CD14-positive monocyte (primary cell): ENCODE results near the gene WDTC1. TPM values are rescaled to one million over a fixed set of nuclear protein-coding genes. Genes with fewer than 3 reads are reported as not detected.

Source experiments
- DNase-seq, 3 donors: peaks; one replicate each; pipeline ENCODE4 v3.0.0-alpha.2; 2011 to 2022
- H2AFZ ChIP-seq: 2 replicates; pipeline ENCODE4 v1.6.0; 2012; ENCODE audit warnings: mild to moderate bottlenecking, low read depth, low read length, inconsistent platforms; ENCODE audit not compliant: insufficient read depth, poor library complexity, severe bottlenecking
- H3K27ac ChIP-seq, 2 donors: 1 replicate in 1 of 2; 2 replicates in 1 of 2; pipeline ENCODE4 v1.5.1; 2012 to 2013; ENCODE audit warnings: low read length in 2 of 2, control low read depth in 1 of 2, inconsistent platforms in 1 of 2, low read depth in 1 of 2, mild to moderate bottlenecking in 1 of 2
- H3K27me3 ChIP-seq, 2 donors: one replicate each; pipeline versions ENCODE4 v1.6.0 to v1.6.1; 2011 to 2013; ENCODE audit warnings: low read length in 2 of 2; ENCODE audit not compliant: control insufficient read depth in 2 of 2, insufficient read depth in 2 of 2
- H3K36me3 ChIP-seq, 2 donors: replicated peaks in 1 of 2; 1 replicate in 1 of 2; 2 replicates in 1 of 2; pipeline versions ENCODE4 v1.5.1 to v1.6.1; 2012 to 2013; ENCODE audit warnings: low read length in 2 of 2, control low read depth in 1 of 2, inconsistent platforms in 1 of 2, mild to moderate bottlenecking in 1 of 2; ENCODE audit not compliant: insufficient read depth in 2 of 2, control insufficient read depth in 1 of 2
- H3K4me1 ChIP-seq, 2 donors: 1 replicate in 1 of 2; 2 replicates in 1 of 2; pipeline versions ENCODE4 v1.5.1 to v1.6.1; 2012 to 2013; ENCODE audit warnings: low read length in 2 of 2, control low read depth in 1 of 2, inconsistent platforms in 1 of 2, mild to moderate bottlenecking in 1 of 2, moderate library complexity in 1 of 2; ENCODE audit not compliant: insufficient read depth in 2 of 2, control insufficient read depth in 1 of 2
- H3K4me2 ChIP-seq: replicated peaks from 2 replicates; pipeline ENCODE3; 2012; ENCODE audit warnings: low read length, moderate library complexity, mild to moderate bottlenecking; ENCODE audit not compliant: poor library complexity, severe bottlenecking; ENCODE audit errors: extremely low read depth
- H3K4me3 ChIP-seq, 3 experiments: fragments of 200-600 bp in 1 of 3; sonication (generic) in 1 of 3; replicated peaks in 1 of 3; 1 replicate in 2 of 3; 2 replicates in 1 of 3; pipeline ENCODE4 v1.5.1; 2011 to 2013; ENCODE audit warnings: low read length in 3 of 3, mild to moderate bottlenecking in 3 of 3, control low read depth in 2 of 3, low read depth in 2 of 3, inconsistent platforms in 1 of 3, moderate library complexity in 1 of 3
- H3K79me2 ChIP-seq: 2 replicates; pipeline ENCODE4 v1.6.0; 2012; ENCODE audit warnings: mild to moderate bottlenecking, control low read depth, inconsistent platforms, low read length, moderate library complexity; ENCODE audit not compliant: insufficient read depth
- H3K9ac ChIP-seq: 2 replicates; pipeline ENCODE4 v1.6.0; 2017; ENCODE audit warnings: low read length, mild to moderate bottlenecking; ENCODE audit not compliant: insufficient read depth, poor library complexity, severe bottlenecking
- H3K9me3 ChIP-seq, 2 donors: replicated peaks in 1 of 2; 1 replicate in 1 of 2; 2 replicates in 1 of 2; pipeline versions ENCODE4 v1.5.1 to v1.6.1; 2012 to 2013; ENCODE audit warnings: low read length in 2 of 2, control low read depth in 1 of 2; ENCODE audit not compliant: control insufficient read depth in 1 of 2, insufficient read depth in 1 of 2
- H4K20me1 ChIP-seq: 2 replicates; pipeline ENCODE4 v1.6.0; 2012; ENCODE audit warnings: mild to moderate bottlenecking, low read length, control low read depth, moderate library complexity; ENCODE audit not compliant: insufficient read depth
- H3K27ac Mint-ChIP-seq, 7 donors: one replicate each; pipeline ENCODE4 v1.8.0; 2020; ENCODE audit warnings: mild to moderate bottlenecking in 7 of 7, mixed read lengths in 7 of 7, moderate library complexity in 6 of 7, inconsistent platforms in 2 of 7
- H3K27me3 Mint-ChIP-seq, 3 donors: one replicate each; pipeline ENCODE4 v1.8.0; 2021 to 2022; ENCODE audit warnings: low read depth in 3 of 3, mild to moderate bottlenecking in 3 of 3, mixed read lengths in 3 of 3, moderate library complexity in 3 of 3, inconsistent platforms in 1 of 3
- H3K36me3 Mint-ChIP-seq, 2 donors: one replicate each; pipeline ENCODE4 v1.8.0; 2020; ENCODE audit warnings: mixed read lengths in 2 of 2, inconsistent platforms in 1 of 2, mild to moderate bottlenecking in 1 of 2
- H3K4me1 Mint-ChIP-seq: one replicate; pipeline ENCODE4 v1.8.0; 2020; ENCODE audit warnings: mild to moderate bottlenecking, mixed read lengths
- H3K4me3 Mint-ChIP-seq, 2 donors: one replicate each; pipeline ENCODE4 v1.8.0; 2020; ENCODE audit warnings: mild to moderate bottlenecking in 2 of 2, mixed read lengths in 2 of 2, moderate library complexity in 1 of 2
- H3K9me3 Mint-ChIP-seq, 7 donors: one replicate each; pipeline ENCODE4 v1.8.0; 2020 to 2022; ENCODE audit warnings: mixed read lengths in 7 of 7, mild to moderate bottlenecking in 6 of 7, moderate library complexity in 6 of 7, inconsistent platforms in 2 of 7
- WGBS: methylation state at CpG from one replicate; pipeline ENCODE4 v1.1.5; 2013; ENCODE audit warnings: missing lambda C conversion rate; ENCODE audit not compliant: insufficient coverage; 5-methylcytosine and 5-hydroxymethylcytosine counted together
- intact Hi-C, 2 donors: fragments of 100-400 bp; cut with micrococcal nuclease; formaldehyde crosslinking; loops; one replicate each; pipeline versions ENCODE4 v1.15.0 to v1.15.1; 2023
- polyA plus RNA-seq, 3 donors: library from polyadenylated mRNA; depleted of rRNA in 1 of 3; unstranded in 2 of 3; stranded (reverse) in 1 of 3; fragments of 300-500 nt in 2 of 3; fragments of >200 nt in 1 of 3; fragmentation: Illumina TruSeq in 2 of 3; gene quantifications; 1 replicate in 2 of 3; 2 replicates in 1 of 3; pipeline ENCODE4 v1.2.3, GENCODE V29; 2012 to 2021
- TF ChIP-seq, protein P1 (sequence below): fragments of 200-600 bp; IDR thresholded peaks from one replicate; pipeline ENCODE4 v1.8.0; 2022; ENCODE audit warnings: antibody characterized with exemption, mild to moderate bottlenecking

WDTC1 gene
- polyA plus RNA-seq, 3 donors: 2.1 to 26.6 (median 4.3) TPM

DNA sequence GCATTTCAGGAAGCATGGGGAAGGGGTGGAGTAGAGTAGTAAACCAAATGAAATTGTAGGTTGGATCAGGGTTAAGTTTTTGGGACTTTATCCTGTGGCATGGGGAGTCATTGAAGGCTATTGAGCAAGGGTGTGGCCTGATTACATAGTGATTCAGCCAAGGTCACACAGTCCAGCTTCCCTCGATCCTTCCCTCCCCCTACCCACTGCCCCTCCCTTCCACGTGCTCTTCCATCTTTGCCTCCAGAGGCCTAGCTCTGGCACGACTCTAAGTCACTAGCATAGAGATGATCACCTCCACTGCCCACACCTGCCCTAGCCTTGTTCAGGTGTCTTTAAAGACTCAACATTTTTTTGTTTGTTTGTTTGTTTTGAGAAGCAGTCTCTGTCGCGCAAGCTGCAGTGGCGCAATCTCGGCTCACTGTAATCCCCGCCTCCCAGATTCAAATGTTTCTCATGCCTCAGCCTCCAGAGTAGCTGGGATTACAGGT lies 42.3 kb upstream of the WDTC1 start:
- Mint-ChIP-seq H3K27me3 (peaks cover 2 to 6% (median 2%) of the 10 kb centered on the region in 3 donors), H3K4me3 (peak overlapping the region; percentile 9 to 68), H3K36me3 (no peaks in the 10 kb centered on the region), H3K27ac (peak overlapping the region in 5 of 7 donors; percentile 75 to 90 (median 89)), H3K4me1 (peaks cover 14% of the 10 kb centered on the region), H3K9me3 (peaks cover 0 to 3% (median 0%) of the 10 kb centered on the region in 7 donors)
- H2AFZ ChIP-seq: peak overlapping the region; percentile 32
- H3K36me3 ChIP-seq: no peaks in the 10 kb centered on the region
- H3K9ac ChIP-seq: no peak overlapping the region
- H3K4me1 ChIP-seq: peaks cover 14 to 18% of the 10 kb centered on the region in 2 donors
- H3K79me2 ChIP-seq: no peaks in the 10 kb centered on the region
- DNase-seq: peak; percentile 66 to 76 (median 66)
- intact Hi-C loops: loop anchor here (5.0 to 10.0 kb wide), 2 partner anchors 35 to 147 kb away; partner anchors contain the start of gene SLC9A1 (in 1 of the 2)
- no peaks in the 10 kb centered on the region for H3K9me3 ChIP-seq
- no peak overlapping the region for H3K4me3 ChIP-seq
- no peaks in the 10 kb centered on the region for H3K27me3 ChIP-seq
- H4K20me1 ChIP-seq: no peaks in the 10 kb centered on the region
- H3K27ac ChIP-seq: no peak overlapping the region
- WGBS: 44% methylated on average over 5 of the region's 8 CpGs
- peak overlapping the region; percentile 29 for H3K4me2 ChIP-seq
- TF ChIP-seq, protein P1, sequence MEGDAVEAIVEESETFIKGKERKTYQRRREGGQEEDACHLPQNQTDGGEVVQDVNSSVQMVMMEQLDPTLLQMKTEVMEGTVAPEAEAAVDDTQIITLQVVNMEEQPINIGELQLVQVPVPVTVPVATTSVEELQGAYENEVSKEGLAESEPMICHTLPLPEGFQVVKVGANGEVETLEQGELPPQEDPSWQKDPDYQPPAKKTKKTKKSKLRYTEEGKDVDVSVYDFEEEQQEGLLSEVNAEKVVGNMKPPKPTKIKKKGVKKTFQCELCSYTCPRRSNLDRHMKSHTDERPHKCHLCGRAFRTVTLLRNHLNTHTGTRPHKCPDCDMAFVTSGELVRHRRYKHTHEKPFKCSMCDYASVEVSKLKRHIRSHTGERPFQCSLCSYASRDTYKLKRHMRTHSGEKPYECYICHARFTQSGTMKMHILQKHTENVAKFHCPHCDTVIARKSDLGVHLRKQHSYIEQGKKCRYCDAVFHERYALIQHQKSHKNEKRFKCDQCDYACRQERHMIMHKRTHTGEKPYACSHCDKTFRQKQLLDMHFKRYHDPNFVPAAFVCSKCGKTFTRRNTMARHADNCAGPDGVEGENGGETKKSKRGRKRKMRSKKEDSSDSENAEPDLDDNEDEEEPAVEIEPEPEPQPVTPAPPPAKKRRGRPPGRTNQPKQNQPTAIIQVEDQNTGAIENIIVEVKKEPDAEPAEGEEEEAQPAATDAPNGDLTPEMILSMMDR: no peak

DNA sequence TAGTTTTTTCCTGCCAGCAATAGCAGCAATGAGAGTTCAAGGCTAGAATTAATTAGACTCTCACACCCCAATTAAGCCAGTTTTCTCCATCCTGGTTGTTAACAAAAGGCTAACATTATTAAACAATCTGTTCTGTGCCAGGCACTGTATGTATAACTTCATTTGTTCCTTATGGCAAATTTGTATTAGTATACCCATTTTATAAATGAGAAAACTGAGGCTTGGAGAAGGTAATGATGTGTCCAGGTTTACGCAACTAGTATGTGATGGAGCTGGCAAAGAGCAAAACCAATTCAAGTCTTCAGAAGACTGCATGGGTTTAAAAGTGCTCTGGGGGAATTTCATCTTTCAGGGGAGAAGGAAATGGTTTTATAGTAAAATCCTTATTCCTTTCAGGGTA lies 41.2 kb upstream of the WDTC1 start:
- 100% methylated on average over 1 of the region's 1 CpG for WGBS
- no peak overlapping the region for H3K9ac ChIP-seq
- intact Hi-C loops: loop anchor here (5.0 to 10.0 kb wide), 2 partner anchors 36 to 148 kb away; partner anchors contain the start of gene SLC9A1 (in 1 of the 2)
- H4K20me1 ChIP-seq: no peaks in the 10 kb centered on the region
- H3K4me3 ChIP-seq: no peak overlapping the region
- no peaks in the 10 kb centered on the region for H3K36me3 ChIP-seq
- no peak overlapping the region for H3K27ac ChIP-seq
- Mint-ChIP-seq H3K36me3 (no peaks in the 10 kb centered on the region), H3K4me3 (no peak overlapping the region), H3K4me1 (peaks cover 19% of the 10 kb centered on the region), H3K27ac (no peak overlapping the region), H3K9me3 (peaks cover 0 to 3% (median 0%) of the 10 kb centered on the region in 7 donors), H3K27me3 (peaks cover 2 to 6% (median 2%) of the 10 kb centered on the region in 3 donors)
- H2AFZ ChIP-seq: no peak overlapping the region
- H3K79me2 ChIP-seq: no peaks in the 10 kb centered on the region
- no peaks in the 10 kb centered on the region for H3K27me3 ChIP-seq
- no peaks in the 10 kb centered on the region for H3K9me3 ChIP-seq
- H3K4me2 ChIP-seq: no peak overlapping the region
- peaks cover 14 to 18% of the 10 kb centered on the region in 2 donors for H3K4me1 ChIP-seq
- no peak for DNase-seq
- TF ChIP-seq, protein P1: no peak
